ENCODE results near the gene ZNF485.
"Not testable (repeated sequence)": the region's sequence is repeated elsewhere in the genome, so short reads cannot be mapped to it uniquely, and the experiment has no call there.

ZNF485 gene

GRCh38 chr10:43605850-43606322 lies 352 bp upstream of the ZNF485 start:
- no peak for DNase-seq (ENCODE audit: low read depth)

GRCh38 chr10:43607199-43607573 lies 948 bp downstream of the ZNF485 start:
- no peak for DNase-seq (ENCODE audit: low read depth)

GRCh38 chr10:43610636-43611035 lies 4.4 kb downstream of the ZNF485 start:
- no peak for DNase-seq (ENCODE audit: low read depth)

- DNase-seq (ENCODE audit: low read depth) = no peak
Measured at GRCh38 chr10:43616697-43617370, 10.6 kb downstream of the ZNF485 start.

- no peak for DNase-seq (ENCODE audit: low read depth)
Measured at GRCh38 chr10:43619368-43619767, 13.1 kb downstream of the ZNF485 start.

GRCh38 chr10:43622038-43622437 lies 15.8 kb downstream of the ZNF485 start:
- no peak for DNase-seq (ENCODE audit: low read depth)

- DNase-seq (ENCODE audit: low read depth) = no peak
Measured at GRCh38 chr10:43623351-43623750, 17.1 kb downstream of the ZNF485 start.

GRCh38 chr10:43627942-43628341 lies 21.7 kb downstream of the ZNF485 start:
- DNase-seq (ENCODE audit: low read depth) = no peak

GRCh38 chr10:43628956-43629355 lies 22.7 kb downstream of the ZNF485 start:
- DNase-seq (ENCODE audit: low read depth) = no peak

- DNase-seq (ENCODE audit: low read depth) = not testable (repeated sequence)
Measured at GRCh38 chr10:43635816-43636215, 29.6 kb downstream of the ZNF485 start.

GRCh38 chr10:43640603-43641002 lies 34.4 kb downstream of the ZNF485 start:
- no peak for DNase-seq (ENCODE audit: low read depth)

- DNase-seq (ENCODE audit: low read depth) = no peak
Measured at GRCh38 chr10:43644252-43644651, 38.0 kb downstream of the ZNF485 start.

GRCh38 chr10:43645866-43646265 lies 39.6 kb downstream of the ZNF485 start:
- no peak for DNase-seq (ENCODE audit: low read depth)

GRCh38 chr10:43647576-43647975 lies 41.3 kb downstream of the ZNF485 start:
- DNase-seq (ENCODE audit: low read depth) = no peak

GRCh38 chr10:43648095-43648397 lies 41.8 kb downstream of the ZNF485 start:
- DNase-seq (ENCODE audit: low read depth) = no peak

GRCh38 chr10:43648398-43649184 lies 42.4 kb downstream of the ZNF485 start, which contains the start of gene ZNF32:
TSS of gene ZNF32 (minus strand) at chr10:43648881. CDS start at chr10:43646133, 2,748 bp downstream.
- DNase-seq (ENCODE audit: low read depth) = peak; percentile 64

- DNase-seq (ENCODE audit: low read depth) = no peak
Measured at GRCh38 chr10:43649185-43649523, 42.9 kb downstream of the ZNF485 start.

GRCh38 chr10:43653746-43654145 lies 47.5 kb downstream of the ZNF485 start:
- DNase-seq (ENCODE audit: low read depth) = no peak

- DNase-seq (ENCODE audit: low read depth) = no peak
Measured at GRCh38 chr10:43655311-43655710, 49.1 kb downstream of the ZNF485 start.

GRCh38 chr10:43658227-43658626 lies 52.0 kb downstream of the ZNF485 start:
- DNase-seq (ENCODE audit: low read depth) = no peak

- DNase-seq (ENCODE audit: low read depth) = no peak
Measured at GRCh38 chr10:43665054-43665453, 58.8 kb downstream of the ZNF485 start.

- DNase-seq (ENCODE audit: low read depth) = no peak
Measured at GRCh38 chr10:43666552-43666951, 60.3 kb downstream of the ZNF485 start.

- no peak for DNase-seq (ENCODE audit: low read depth)
Measured at GRCh38 chr10:43667317-43667731, 61.1 kb downstream of the ZNF485 start.
